HG02884 (cell line): ENCODE results near the gene RTL5.

Experiments used
- ATAC-seq: cut with Tn5 transposase; IDR thresholded peaks from one replicate; pipeline ENCODE4 v1.9.1; 2021; ENCODE audit warnings: mild to moderate bottlenecking, moderate library complexity; ENCODE audit not compliant: unreplicated experiment

The RTL5 gene

GRCh38 chrX:72130156-72130761, 1.5 kb downstream of the RTL5 start:
- ATAC-seq, result no peak

GRCh38 chrX:72129661-72130060, 2.1 kb downstream of the RTL5 start:
- ATAC-seq, result no peak

- ATAC-seq, result no peak
These were observed 2.8 kb downstream of the RTL5 start for GRCh38 chrX:72128881-72129280.

GRCh38 chrX:72128183-72128834, 3.4 kb downstream of the RTL5 start:
- ATAC-seq, result no peak

- ATAC-seq, result no peak
These were observed 4.4 kb downstream of the RTL5 start for GRCh38 chrX:72127332-72127731.

GRCh38 chrX:72126539-72127140, 5.1 kb downstream of the RTL5 start:
- no peak for ATAC-seq

- no peak for ATAC-seq
These were observed 5.7 kb downstream of the RTL5 start for GRCh38 chrX:72126048-72126415.

- ATAC-seq, result no peak
These were observed 6.2 kb downstream of the RTL5 start for GRCh38 chrX:72125331-72126047.

GRCh38 chrX:72124540-72125201, 7.0 kb downstream of the RTL5 start:
- no peak for ATAC-seq

- ATAC-seq, result no peak
These were observed 8.1 kb downstream of the RTL5 start for GRCh38 chrX:72123471-72124185.

- ATAC-seq, result no peak
These were observed 8.9 kb downstream of the RTL5 start for GRCh38 chrX:72122621-72123337.

- ATAC-seq, result peak; percentile 63
These were observed 10.3 kb downstream of the RTL5 start for GRCh38 chrX:72121383-72121782.

GRCh38 chrX:72120837-72121236, 10.9 kb downstream of the RTL5 start:
- ATAC-seq, result no peak

- ATAC-seq, result no peak
These were observed 14.0 kb downstream of the RTL5 start for GRCh38 chrX:72117636-72118210.

- no peak for ATAC-seq
These were observed 16.3 kb downstream of the RTL5 start for GRCh38 chrX:72115380-72115779.

- ATAC-seq, result no peak
These were observed 16.9 kb downstream of the RTL5 start for GRCh38 chrX:72114807-72115206.

- ATAC-seq, result no peak
These were observed 17.4 kb downstream of the RTL5 start for GRCh38 chrX:72114306-72114705.

- no peak for ATAC-seq
These were observed 18.3 kb downstream of the RTL5 start for GRCh38 chrX:72113461-72113860.

- no peak for ATAC-seq
These were observed 20.6 kb downstream of the RTL5 start for GRCh38 chrX:72110876-72111708.
